ENCODE results near the gene MAP3K20.
"Not testable (repeated sequence)": the region's sequence is repeated elsewhere in the genome, so short reads cannot be mapped to it uniquely, and the experiment has no call there.

The MAP3K20 gene

GRCh38 chr2:173087793-173088496, 12.3 kb downstream of the MAP3K20 start:
- peak overlapping the region in 1 of 2 donors; percentile 50 for H3K9ac ChIP-seq (ENCODE audit: low read length in 2 of 2)
- H3K4me1 ChIP-seq (ENCODE audit: control insufficient read depth, insufficient read depth, low read length): peaks cover 48% of the 10 kb centered on the region
- H3K9me3 ChIP-seq (ENCODE audit: control insufficient read depth in 2 of 2, low read length in 2 of 2): no peaks in the 10 kb centered on the region
- H3K27me3 ChIP-seq (ENCODE audit: control insufficient read depth in 1 of 2, insufficient read depth in 2 of 2, low read length in 2 of 2): no peaks in the 10 kb centered on the region
- peak overlapping the region; percentile 78 for H3K27ac ChIP-seq (ENCODE audit: low read length)
- H3K36me3 ChIP-seq (ENCODE audit: control insufficient read depth in 2 of 2, insufficient read depth in 2 of 2, low read length in 2 of 2): no peaks in the 10 kb centered on the region
- no peak overlapping the region for H3K4me3 ChIP-seq (ENCODE audit: low read length in 2 of 2)

- Histone ChIP-seq H3K36me3 (ENCODE audit: control insufficient read depth in 2 of 2, insufficient read depth in 2 of 2, low read length in 2 of 2) (no peaks in the 10 kb centered on the region), H3K27ac (ENCODE audit: low read length) (peak overlapping the region; percentile 72), H3K27me3 (ENCODE audit: control insufficient read depth in 1 of 2, insufficient read depth in 2 of 2, low read length in 2 of 2) (no peaks in the 10 kb centered on the region), H3K4me1 (ENCODE audit: control insufficient read depth, insufficient read depth, low read length) (peaks cover 43% of the 10 kb centered on the region), H3K9ac (ENCODE audit: low read length in 2 of 2) (peak overlapping the region in 1 of 2 donors; percentile 62), H3K4me3 (ENCODE audit: low read length in 2 of 2) (peak overlapping the region; percentile 14 to 58), H3K9me3 (ENCODE audit: control insufficient read depth in 2 of 2, low read length in 2 of 2) (no peaks in the 10 kb centered on the region)
Observed at GRCh38 chr2:173090276-173090877, 14.7 kb downstream of the MAP3K20 start.

GRCh38 chr2:173090973-173091660, 15.5 kb downstream of the MAP3K20 start:
- peaks cover 39% of the 10 kb centered on the region for H3K4me1 ChIP-seq (ENCODE audit: control insufficient read depth, insufficient read depth, low read length)
- no peaks in the 10 kb centered on the region for H3K36me3 ChIP-seq (ENCODE audit: control insufficient read depth in 2 of 2, insufficient read depth in 2 of 2, low read length in 2 of 2)
- H3K9ac ChIP-seq (ENCODE audit: low read length in 2 of 2): peak overlapping the region; percentile 6 to 62
- no peaks in the 10 kb centered on the region for H3K9me3 ChIP-seq (ENCODE audit: control insufficient read depth in 2 of 2, low read length in 2 of 2)
- H3K4me3 ChIP-seq (ENCODE audit: low read length in 2 of 2): peak overlapping the region; percentile 14 to 58
- H3K27ac ChIP-seq (ENCODE audit: low read length): peak overlapping the region; percentile 72
- no peaks in the 10 kb centered on the region for H3K27me3 ChIP-seq (ENCODE audit: control insufficient read depth in 1 of 2, insufficient read depth in 2 of 2, low read length in 2 of 2)

GRCh38 chr2:173091910-173092309, 16.3 kb downstream of the MAP3K20 start:
- Histone ChIP-seq H3K36me3 (ENCODE audit: control insufficient read depth in 2 of 2, insufficient read depth in 2 of 2, low read length in 2 of 2) (peaks cover 0 to 6% of the 10 kb centered on the region in 2 donors), H3K27ac (ENCODE audit: low read length) (peak overlapping the region; percentile 72), H3K9me3 (ENCODE audit: control insufficient read depth in 2 of 2, low read length in 2 of 2) (no peaks in the 10 kb centered on the region), H3K27me3 (ENCODE audit: control insufficient read depth in 1 of 2, insufficient read depth in 2 of 2, low read length in 2 of 2) (no peaks in the 10 kb centered on the region), H3K4me1 (ENCODE audit: control insufficient read depth, insufficient read depth, low read length) (peaks cover 31% of the 10 kb centered on the region), H3K4me3 (ENCODE audit: low read length in 2 of 2) (peak overlapping the region; percentile 5 to 58), H3K9ac (ENCODE audit: low read length in 2 of 2) (peak overlapping the region; percentile 62 to 63)

GRCh38 chr2:173092844-173093402, 17.3 kb downstream of the MAP3K20 start:
- Histone ChIP-seq H3K27me3 (ENCODE audit: control insufficient read depth in 1 of 2, insufficient read depth in 2 of 2, low read length in 2 of 2) (no peaks in the 10 kb centered on the region), H3K9ac (ENCODE audit: low read length in 2 of 2) (peak overlapping the region in 1 of 2 donors; percentile 62), H3K27ac (ENCODE audit: low read length) (peak overlapping the region; percentile 72), H3K36me3 (ENCODE audit: control insufficient read depth in 2 of 2, insufficient read depth in 2 of 2, low read length in 2 of 2) (peaks cover 0 to 6% of the 10 kb centered on the region in 2 donors), H3K9me3 (ENCODE audit: control insufficient read depth in 2 of 2, low read length in 2 of 2) (no peaks in the 10 kb centered on the region), H3K4me3 (ENCODE audit: low read length in 2 of 2) (peak overlapping the region in 1 of 2 donors; percentile 49), H3K4me1 (ENCODE audit: control insufficient read depth, insufficient read depth, low read length) (peaks cover 28% of the 10 kb centered on the region)

GRCh38 chr2:173093617-173094016, 18.0 kb downstream of the MAP3K20 start:
- H3K4me3 ChIP-seq (ENCODE audit: low read length in 2 of 2); H3K27ac ChIP-seq (ENCODE audit: low read length); H3K9ac ChIP-seq (ENCODE audit: low read length in 2 of 2); H3K27me3 ChIP-seq (ENCODE audit: control insufficient read depth in 1 of 2, insufficient read depth in 2 of 2, low read length in 2 of 2); H3K9me3 ChIP-seq (ENCODE audit: control insufficient read depth in 2 of 2, low read length in 2 of 2); H3K36me3 ChIP-seq (ENCODE audit: control insufficient read depth in 2 of 2, insufficient read depth in 2 of 2, low read length in 2 of 2): not testable (repeated sequence)
- H3K4me1 ChIP-seq (ENCODE audit: control insufficient read depth, insufficient read depth, low read length): peaks cover 28% of the 10 kb centered on the region

- Histone ChIP-seq H3K9me3 (ENCODE audit: control insufficient read depth in 2 of 2, low read length in 2 of 2) (no peaks in the 10 kb centered on the region), H3K36me3 (ENCODE audit: control insufficient read depth in 2 of 2, insufficient read depth in 2 of 2, low read length in 2 of 2) (peaks cover 0 to 6% of the 10 kb centered on the region in 2 donors), H3K9ac (ENCODE audit: low read length in 2 of 2) (no peak overlapping the region), H3K4me3 (ENCODE audit: low read length in 2 of 2) (no peak overlapping the region), H3K27me3 (ENCODE audit: control insufficient read depth in 1 of 2, insufficient read depth in 2 of 2, low read length in 2 of 2) (no peaks in the 10 kb centered on the region), H3K27ac (ENCODE audit: low read length) (peak overlapping the region; percentile 3), H3K4me1 (ENCODE audit: control insufficient read depth, insufficient read depth, low read length) (peaks cover 24% of the 10 kb centered on the region)
Observed at GRCh38 chr2:173094731-173095130, 19.1 kb downstream of the MAP3K20 start.

GRCh38 chr2:173095356-173095755, 19.7 kb downstream of the MAP3K20 start:
- no peaks in the 10 kb centered on the region for H3K27me3 ChIP-seq (ENCODE audit: control insufficient read depth in 1 of 2, insufficient read depth in 2 of 2, low read length in 2 of 2)
- H3K36me3 ChIP-seq (ENCODE audit: control insufficient read depth in 2 of 2, insufficient read depth in 2 of 2, low read length in 2 of 2): peaks cover 0 to 6% of the 10 kb centered on the region in 2 donors
- H3K9me3 ChIP-seq (ENCODE audit: control insufficient read depth in 2 of 2, low read length in 2 of 2): no peaks in the 10 kb centered on the region
- H3K4me1 ChIP-seq (ENCODE audit: control insufficient read depth, insufficient read depth, low read length): peaks cover 26% of the 10 kb centered on the region
- no peak overlapping the region for H3K4me3 ChIP-seq (ENCODE audit: low read length in 2 of 2)
- no peak overlapping the region for H3K27ac ChIP-seq (ENCODE audit: low read length)
- H3K9ac ChIP-seq (ENCODE audit: low read length in 2 of 2): no peak overlapping the region

GRCh38 chr2:173099271-173099670, 23.6 kb downstream of the MAP3K20 start:
- no peaks in the 10 kb centered on the region for H3K9me3 ChIP-seq (ENCODE audit: control insufficient read depth in 2 of 2, low read length in 2 of 2)
- H3K4me3 ChIP-seq (ENCODE audit: low read length in 2 of 2): no peak overlapping the region
- H3K27ac ChIP-seq (ENCODE audit: low read length): no peak overlapping the region
- H3K27me3 ChIP-seq (ENCODE audit: control insufficient read depth in 1 of 2, insufficient read depth in 2 of 2, low read length in 2 of 2): no peaks in the 10 kb centered on the region
- H3K4me1 ChIP-seq (ENCODE audit: control insufficient read depth, insufficient read depth, low read length): peaks cover 6% of the 10 kb centered on the region
- peaks cover 0 to 6% of the 10 kb centered on the region in 2 donors for H3K36me3 ChIP-seq (ENCODE audit: control insufficient read depth in 2 of 2, insufficient read depth in 2 of 2, low read length in 2 of 2)
- no peak overlapping the region for H3K9ac ChIP-seq (ENCODE audit: low read length in 2 of 2)

GRCh38 chr2:173099804-173100203, 24.2 kb downstream of the MAP3K20 start:
- Histone ChIP-seq H3K27me3 (ENCODE audit: control insufficient read depth in 1 of 2, insufficient read depth in 2 of 2, low read length in 2 of 2) (no peaks in the 10 kb centered on the region), H3K4me1 (ENCODE audit: control insufficient read depth, insufficient read depth, low read length) (peaks cover 6% of the 10 kb centered on the region), H3K4me3 (ENCODE audit: low read length in 2 of 2) (no peak overlapping the region), H3K36me3 (ENCODE audit: control insufficient read depth in 2 of 2, insufficient read depth in 2 of 2, low read length in 2 of 2) (peaks cover 0 to 6% of the 10 kb centered on the region in 2 donors), H3K9ac (ENCODE audit: low read length in 2 of 2) (no peak overlapping the region), H3K27ac (ENCODE audit: low read length) (no peak overlapping the region), H3K9me3 (ENCODE audit: control insufficient read depth in 2 of 2, low read length in 2 of 2) (no peaks in the 10 kb centered on the region)

Measured in stomach smooth muscle (tissue), 2 donors.